Panc1 (cell line): ENCODE measurements around the gene PFN2. TPM values are rescaled to one million over a fixed set of nuclear protein-coding genes. Genes with fewer than 3 reads are reported as not detected.
"Not testable (repeated sequence)": the region's sequence is repeated elsewhere in the genome, so short reads cannot be mapped to it uniquely, and the experiment has no call there.

ENCODE experiments used
- ATAC-seq: fragments of 200-7000 bp; cut with Tn5 transposase; 2 replicates; pipeline ENCODE4 v1.9.1; 2020; ENCODE audit warnings: mild to moderate bottlenecking, moderate library complexity
- BruUV-seq: library from RNA; stranded (reverse); fragments of 400-500 nt; replicated peaks from 2 replicates; lab custom pipeline; 2021; lab: Mats Ljungman, UMichigan
- CTCF ChIA-PET: fragments of 300-600 bp; sonication (Branson Sonifier 250); formaldehyde crosslinking; loops from one replicate; lab custom pipeline; 2022; ENCODE audit warnings: antibody characterized with exemption; lab: Charles Lee
- POLR2A ChIA-PET: fragments of 300-600 bp; sonication (Branson Sonifier 250); formaldehyde crosslinking; loops from one replicate; lab custom pipeline; 2022; ENCODE audit warnings: antibody characterized with exemption; lab: Charles Lee
- DNase-seq: peaks from one replicate; pipeline ENCODE4 v3.0.0-alpha.2; 2010; ENCODE audit warnings: low read depth, low spot score
- H3K27ac ChIP-seq: 2 replicates; pipeline ENCODE4 v1.5.1; 2011; ENCODE audit warnings: mild to moderate bottlenecking, low read length, inconsistent platforms
- H3K27me3 ChIP-seq: fragments of 200-500 bp; sonication (Bioruptor generic); 2 replicates; pipeline ENCODE4 v1.6.0; 2014; ENCODE audit warnings: low read length, inconsistent platforms; ENCODE audit not compliant: control insufficient read depth, insufficient read depth
- H3K36me3 ChIP-seq: fragments of 200-500 bp; sonication (Bioruptor generic); 2 replicates; pipeline ENCODE4 v1.5.1; 2014; ENCODE audit warnings: inconsistent platforms, mild to moderate bottlenecking, low read length, moderate library complexity; ENCODE audit not compliant: control insufficient read depth, insufficient read depth
- H3K4me1 ChIP-seq: 2 replicates; pipeline ENCODE4 v1.5.1; 2011; ENCODE audit warnings: inconsistent platforms, mild to moderate bottlenecking, low read length, moderate library complexity; ENCODE audit not compliant: control insufficient read depth, insufficient read depth
- H3K4me3 ChIP-seq, 2 experiments: 2 replicates each; pipeline ENCODE4 v1.5.1; 2011 to 2012; ENCODE audit warnings: low read depth in 2 of 2, low read length in 2 of 2, mild to moderate bottlenecking in 2 of 2, inconsistent platforms in 1 of 2, moderate library complexity in 1 of 2
- H3K9me3 ChIP-seq: fragments of 200-500 bp; sonication (Bioruptor generic); 2 replicates; pipeline ENCODE4 v1.5.1; 2014; ENCODE audit warnings: low read depth, mild to moderate bottlenecking, inconsistent platforms, low read length, moderate library complexity; ENCODE audit not compliant: control insufficient read depth, insufficient read depth
- CTCF ChIP-seq: fragments of 450-650 bp; IDR thresholded peaks from 2 replicates; pipeline ENCODE4 v1.5.1; 2017; ENCODE audit warnings: mild to moderate bottlenecking
- POLR2AphosphoS5 ChIP-seq: IDR thresholded peaks from 2 replicates; pipeline ENCODE4 v1.6.1; 2012; ENCODE audit warnings: mild to moderate bottlenecking, low read depth, low read length, moderate library complexity
- SIN3A ChIP-seq: IDR thresholded peaks from 2 replicates; pipeline ENCODE4 v1.6.1; 2012; ENCODE audit warnings: low read depth, mild to moderate bottlenecking, low read length, moderate library complexity, borderline replicate concordance; ENCODE audit not compliant: insufficient read depth
- TCF7L2 ChIP-seq: IDR thresholded peaks from 2 replicates; pipeline ENCODE4 v1.6.1; 2011; ENCODE audit warnings: mild to moderate bottlenecking, low read depth, low read length, inconsistent platforms
- in situ Hi-C: cut with HindIII; loops from 2 replicates; pipeline ENCODE4 v1.10.0; 2016; ENCODE audit warnings: low sequenced_read_pairs, low pct_unique_long_range_greater_than_20kb
- intact Hi-C: fragments of 100-400 bp; cut with micrococcal nuclease; formaldehyde crosslinking; loops from one replicate; pipeline ENCODE4 v1.10.0; 2022; ENCODE audit not compliant: unreplicated experiment
- total RNA-seq: library from RNA; stranded (reverse); gene quantifications from one replicate; pipeline ENCODE4 v1.2.1, GENCODE V29; 2021; ENCODE audit not compliant: unreplicated experiment
- TF ChIP-seq, protein P1 (sequence below), 2 experiments: IDR thresholded peaks; 2 replicates each; pipeline ENCODE4 v1.6.1; 2011 to 2012; ENCODE audit warnings: low read depth in 2 of 2, control low read depth in 1 of 2, low read length in 1 of 2, mild to moderate bottlenecking in 1 of 2, moderate library complexity in 1 of 2; ENCODE audit not compliant: insufficient read depth in 1 of 2

PFN2 gene
- total RNA-seq, 1 experiment from 2014 or later: 220 TPM

DNA sequence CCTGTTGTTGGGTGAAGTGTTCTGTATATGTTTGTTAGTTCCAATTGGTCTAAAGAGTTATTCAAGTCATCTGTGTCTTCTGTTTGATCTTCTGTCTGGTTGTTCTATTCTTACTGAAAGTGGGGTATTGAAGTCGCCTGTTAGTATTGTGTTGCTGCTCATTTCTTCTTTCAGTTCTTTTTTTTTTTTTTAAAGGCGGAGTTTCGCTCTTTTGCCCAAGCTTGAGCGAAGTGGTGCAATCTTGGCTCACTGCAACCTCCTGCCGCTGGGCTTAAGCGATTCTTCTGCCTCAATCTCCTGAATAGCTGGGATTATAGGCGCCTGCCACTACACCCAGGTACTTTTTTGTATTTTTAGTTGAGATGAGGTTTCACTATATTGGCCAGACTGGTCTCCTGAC lies 23.5 kb downstream of the PFN2 start:
- CTCF ChIA-PET: interaction anchor here (0.6 kb wide), 1 partner anchor 274 kb away, joined by 6 read pairs; no protein-coding TSS in a partner anchor
- ATAC-seq: no peak
- BruUV-seq: no TSS peak

GRCh38 chr3:149943966-149944365 lies 26.7 kb downstream of the PFN2 start:
- BruUV-seq, in situ Hi-C loops, ATAC-seq, H3K36me3 ChIP-seq, H3K27ac ChIP-seq, H3K4me3 ChIP-seq, H3K9me3 ChIP-seq, CTCF ChIA-PET, POLR2A ChIA-PET, DNase-seq, intact Hi-C loops, H3K27me3 ChIP-seq, H3K4me1 ChIP-seq: not testable (repeated sequence)

More for the DNA sequence above, 23.5 kb downstream of the PFN2 start:
- no peak overlapping the region for H3K27ac ChIP-seq
- peaks cover 9% of the 10 kb centered on the region; the same call in 1 of the 2 replicates for H3K9me3 ChIP-seq
- no peaks in the 10 kb centered on the region for H3K4me1 ChIP-seq
- no peak for DNase-seq
- H3K27me3 ChIP-seq: no peaks in the 10 kb centered on the region
- TF ChIP-seq TCF7L2 (no peak), POLR2AphosphoS5 (no peak), SIN3A (no peak), CTCF (no peak)
- TF ChIP-seq, protein P1, sequence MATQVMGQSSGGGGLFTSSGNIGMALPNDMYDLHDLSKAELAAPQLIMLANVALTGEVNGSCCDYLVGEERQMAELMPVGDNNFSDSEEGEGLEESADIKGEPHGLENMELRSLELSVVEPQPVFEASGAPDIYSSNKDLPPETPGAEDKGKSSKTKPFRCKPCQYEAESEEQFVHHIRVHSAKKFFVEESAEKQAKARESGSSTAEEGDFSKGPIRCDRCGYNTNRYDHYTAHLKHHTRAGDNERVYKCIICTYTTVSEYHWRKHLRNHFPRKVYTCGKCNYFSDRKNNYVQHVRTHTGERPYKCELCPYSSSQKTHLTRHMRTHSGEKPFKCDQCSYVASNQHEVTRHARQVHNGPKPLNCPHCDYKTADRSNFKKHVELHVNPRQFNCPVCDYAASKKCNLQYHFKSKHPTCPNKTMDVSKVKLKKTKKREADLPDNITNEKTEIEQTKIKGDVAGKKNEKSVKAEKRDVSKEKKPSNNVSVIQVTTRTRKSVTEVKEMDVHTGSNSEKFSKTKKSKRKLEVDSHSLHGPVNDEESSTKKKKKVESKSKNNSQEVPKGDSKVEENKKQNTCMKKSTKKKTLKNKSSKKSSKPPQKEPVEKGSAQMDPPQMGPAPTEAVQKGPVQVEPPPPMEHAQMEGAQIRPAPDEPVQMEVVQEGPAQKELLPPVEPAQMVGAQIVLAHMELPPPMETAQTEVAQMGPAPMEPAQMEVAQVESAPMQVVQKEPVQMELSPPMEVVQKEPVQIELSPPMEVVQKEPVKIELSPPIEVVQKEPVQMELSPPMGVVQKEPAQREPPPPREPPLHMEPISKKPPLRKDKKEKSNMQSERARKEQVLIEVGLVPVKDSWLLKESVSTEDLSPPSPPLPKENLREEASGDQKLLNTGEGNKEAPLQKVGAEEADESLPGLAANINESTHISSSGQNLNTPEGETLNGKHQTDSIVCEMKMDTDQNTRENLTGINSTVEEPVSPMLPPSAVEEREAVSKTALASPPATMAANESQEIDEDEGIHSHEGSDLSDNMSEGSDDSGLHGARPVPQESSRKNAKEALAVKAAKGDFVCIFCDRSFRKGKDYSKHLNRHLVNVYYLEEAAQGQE (IDR thresholded peaks at IDR 0.05; ENCODE audit: insufficient read depth in 1 of 2, low read depth in 2 of 2, low read length in 1 of 2): no peak
- intact Hi-C loops: no loop called here
- no peaks in the 10 kb centered on the region for H3K36me3 ChIP-seq
- in situ Hi-C loops: no loop called here
- POLR2A ChIA-PET: no interaction called here
- no peak overlapping the region for H3K4me3 ChIP-seq

DNA sequence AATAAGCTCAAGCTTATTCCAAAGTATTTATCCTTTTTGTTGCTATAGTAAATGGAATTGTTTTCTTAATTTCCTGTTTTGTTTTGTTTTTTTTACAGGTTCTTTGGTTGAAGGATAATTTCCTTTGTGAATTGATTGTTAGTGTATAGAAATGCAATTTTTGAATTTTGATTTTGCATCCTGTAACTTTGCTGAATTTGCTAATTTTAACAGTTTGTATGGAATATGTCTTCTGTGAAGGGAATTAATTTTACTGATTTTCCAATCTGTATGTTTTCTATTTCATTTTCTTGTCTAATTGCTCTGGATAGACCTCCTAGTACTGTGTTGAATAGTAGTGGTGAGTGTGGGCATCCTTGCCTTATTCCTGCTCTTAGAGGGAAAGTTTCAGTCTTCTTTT lies 28.3 kb downstream of the PFN2 start:
- no TSS peak for BruUV-seq
- Histone ChIP-seq H3K27ac (no peak overlapping the region), H3K9me3 (peaks cover 9% of the 10 kb centered on the region; the same call in 1 of the 2 replicates), H3K36me3 (0 out of 2 replicates have a peak, but pooled peaks cover 4% of the 10 kb centered on the region), H3K4me1 (no peaks in the 10 kb centered on the region), H3K27me3 (no peaks in the 10 kb centered on the region), H3K4me3 (no peak overlapping the region)
- in situ Hi-C loops: no loop called here
- no peak for TF ChIP-seq POLR2AphosphoS5
- TF ChIP-seq TCF7L2: no peak
- TF ChIP-seq SIN3A: no peak
- TF ChIP-seq CTCF: no peak
- TF ChIP-seq, protein P1 (IDR thresholded peaks at IDR 0.05; ENCODE audit: insufficient read depth in 1 of 2, low read depth in 2 of 2, low read length in 1 of 2): no peak
- intact Hi-C loops: no loop called here
- DNase-seq (no peak), ATAC-seq (no peak)
- ChIA-PET POLR2A (no interaction called here), CTCF (no interaction called here)
